Measurements from ENCODE around the gene SLC35E1. TPM values are rescaled to one million over a fixed set of nuclear protein-coding genes. Genes with fewer than 3 reads are reported as not detected.

Gene SLC35E1
- total RNA-seq, 2 experiments from 2014 or later: 57.3 to 57.7 TPM

DNA sequence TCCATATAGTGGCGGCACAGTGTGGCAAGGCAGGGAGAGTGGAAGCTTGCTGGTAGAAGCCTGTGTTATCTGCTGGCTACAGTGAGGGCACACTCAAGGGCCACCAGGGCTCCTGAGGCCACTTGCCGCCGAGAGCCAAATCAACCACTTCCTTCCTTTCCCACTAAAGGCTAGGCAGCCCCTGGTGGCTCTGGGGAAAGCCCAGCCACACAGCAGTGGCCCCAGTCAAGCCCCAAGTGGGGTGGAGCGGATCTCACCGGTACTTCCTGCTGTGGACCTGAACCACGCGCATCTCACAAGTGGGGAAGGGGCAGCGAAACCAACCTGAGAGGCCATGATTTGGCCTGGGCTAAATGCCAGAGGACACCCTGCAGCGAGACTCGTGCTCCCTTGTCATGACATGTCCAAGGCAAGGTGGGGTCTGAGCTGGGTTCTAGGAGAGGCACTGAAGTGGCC is 21.9 kb upstream of the SLC35E1 start:
- ChIA-PET CTCF (interaction anchor here (1.8 kb wide), 1 partner anchor 10 kb away, joined by 6 read pairs; no protein-coding TSS in a partner anchor), POLR2A (interaction anchor here (0.9 to 2.0 kb wide), 5 partner anchors 9 to 52 kb away, joined by 3 to 14 read pairs (median 6); partner anchors contain the start of gene CHERP)
- Mint-ChIP-seq H3K27ac (peak overlapping the region; percentile 90), H3K36me3 (ENCODE audit: low read depth) (peaks cover 7% of the 10 kb centered on the region), H3K4me3 (peak overlapping the region; percentile 60), H3K4me1 (peaks cover 82% of the 10 kb centered on the region), H3K9me3 (no peaks in the 10 kb centered on the region), H3K27me3 (no peaks in the 10 kb centered on the region)
- DNase-seq: peak; percentile 76

DNA sequence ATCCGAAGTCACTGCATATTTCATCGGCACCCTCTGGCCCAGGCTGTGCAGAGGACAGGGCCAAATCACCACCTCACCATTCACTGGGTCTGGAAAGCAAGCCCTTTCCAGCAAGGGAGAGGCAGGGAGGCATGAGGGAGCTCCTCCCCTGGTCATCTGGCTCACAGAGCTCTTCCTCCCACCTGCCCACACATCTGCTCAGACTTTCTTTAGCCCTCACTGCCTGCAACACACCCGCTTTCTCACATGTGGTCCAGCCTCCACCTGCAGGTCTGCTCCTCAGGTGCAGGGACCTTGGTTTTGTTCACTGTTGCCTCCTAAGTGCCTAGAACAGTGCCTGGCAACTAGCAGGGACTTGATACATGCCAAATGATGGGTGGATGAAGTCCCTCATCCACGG is 21.0 kb upstream of the SLC35E1 start:
- POLR2A ChIA-PET: interaction anchor here (0.9 to 2.0 kb wide), 5 partner anchors 8 to 51 kb away, joined by 3 to 14 read pairs (median 6); partner anchors contain the start of gene CHERP
- no peak for DNase-seq
- H3K36me3 Mint-ChIP-seq (ENCODE audit: low read depth): peaks cover 7% of the 10 kb centered on the region
- peaks cover 86% of the 10 kb centered on the region for H3K4me1 Mint-ChIP-seq
- CTCF ChIA-PET: interaction anchor here (1.8 kb wide), 1 partner anchor 9 kb away, joined by 6 read pairs; no protein-coding TSS in a partner anchor
- no peaks in the 10 kb centered on the region for H3K9me3 Mint-ChIP-seq
- H3K27ac Mint-ChIP-seq: no peak overlapping the region
- no peak overlapping the region for H3K4me3 Mint-ChIP-seq
- H3K27me3 Mint-ChIP-seq: no peaks in the 10 kb centered on the region

DNA sequence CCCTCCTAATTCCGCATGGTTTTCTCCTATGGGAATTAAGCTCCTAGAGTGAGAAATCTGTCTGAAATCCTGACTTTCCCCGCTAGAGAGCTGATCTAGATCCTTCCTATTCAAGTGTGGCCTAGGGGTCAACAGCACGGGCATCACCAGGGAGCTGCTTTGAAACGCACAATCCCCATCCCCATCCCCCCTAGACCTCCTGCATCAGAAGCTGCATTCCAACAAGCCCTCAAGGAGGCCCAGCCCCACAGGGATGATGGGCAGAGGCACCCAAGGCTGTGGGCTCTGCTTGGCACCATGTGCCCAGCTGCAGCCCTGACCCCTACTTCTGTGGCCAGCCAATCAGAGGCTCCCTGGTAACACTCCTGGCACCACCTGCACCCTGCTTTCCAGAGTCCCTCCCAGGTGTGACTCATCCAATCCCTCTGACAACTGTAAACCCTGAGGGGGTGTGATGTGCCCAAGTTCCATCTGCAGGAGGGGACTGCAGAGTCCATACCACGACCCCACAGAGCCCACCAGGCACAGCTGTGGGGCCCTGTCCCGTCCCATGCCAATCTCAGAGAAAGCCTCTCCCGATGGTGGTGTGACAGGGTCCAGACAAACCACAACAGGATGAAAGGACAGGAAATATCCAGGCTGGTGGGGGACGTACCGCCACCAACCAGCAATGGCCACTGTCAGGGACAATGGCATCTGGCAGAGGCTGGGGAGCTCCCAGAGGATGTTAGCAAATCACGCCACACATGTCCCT is 19.8 kb upstream of the SLC35E1 start:
- CTCF ChIA-PET: interaction anchor here (1.8 kb wide), 1 partner anchor 8 kb away, joined by 6 read pairs; no protein-coding TSS in a partner anchor
- H3K27me3 Mint-ChIP-seq: no peaks in the 10 kb centered on the region
- H3K27ac Mint-ChIP-seq: no peak overlapping the region
- H3K4me1 Mint-ChIP-seq: peaks cover 92% of the 10 kb centered on the region
- H3K4me3 Mint-ChIP-seq: no peak overlapping the region
- H3K36me3 Mint-ChIP-seq (ENCODE audit: low read depth): peaks cover 2% of the 10 kb centered on the region
- no peaks in the 10 kb centered on the region for H3K9me3 Mint-ChIP-seq
- POLR2A ChIA-PET: interaction anchor here (1.4 to 9.9 kb wide), 2 partner anchors 35 to 49 kb away, joined by 5 to 136 read pairs; partner anchors contain the start of gene MED26
- no peak for DNase-seq

DNA sequence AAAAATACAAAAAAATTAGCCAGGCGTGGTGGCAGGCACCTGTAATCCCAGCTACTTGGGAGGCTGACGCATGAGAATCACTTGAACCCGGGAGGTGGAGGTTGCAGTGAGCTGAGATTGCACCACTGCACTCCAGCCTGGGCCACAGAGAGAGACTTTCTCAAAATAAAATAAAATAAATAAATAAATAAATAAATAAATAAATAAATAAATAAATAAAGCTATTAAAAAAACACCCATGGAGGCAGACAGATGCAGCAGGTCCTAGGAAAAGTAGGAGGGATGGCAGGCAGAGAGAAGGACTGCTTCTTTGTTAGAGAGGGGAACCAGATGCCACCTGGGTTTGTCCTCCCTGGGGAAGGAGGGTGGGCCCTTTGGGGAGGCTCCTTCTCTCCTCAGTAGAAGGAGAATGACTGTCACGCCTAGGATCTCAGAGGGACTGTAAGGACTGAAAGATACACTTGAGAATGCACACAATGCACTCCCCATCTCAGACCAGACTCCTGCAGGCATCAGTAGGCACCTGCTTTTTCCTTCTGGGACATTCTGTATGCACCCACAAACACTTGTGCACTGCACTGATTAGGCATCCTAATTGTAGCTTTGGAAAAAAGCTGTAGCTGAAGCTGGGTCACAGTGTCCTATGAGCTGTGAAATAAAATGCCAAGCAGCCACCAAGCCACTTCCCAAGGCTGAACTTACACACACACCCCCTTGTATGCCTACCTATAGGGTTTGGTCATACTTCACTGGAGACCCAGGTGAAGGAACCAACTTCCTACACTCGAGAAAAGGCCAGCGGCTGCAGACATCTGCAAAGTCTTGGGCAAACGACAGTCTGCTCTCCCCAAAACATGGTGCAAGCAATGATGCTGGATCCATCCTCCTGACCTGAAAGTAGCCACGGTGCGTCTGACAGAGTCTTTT is 18.9 kb upstream of the SLC35E1 start:
- Mint-ChIP-seq H3K4me1 (peaks cover 93% of the 10 kb centered on the region), H3K27ac (no peak overlapping the region), H3K27me3 (no peaks in the 10 kb centered on the region), H3K9me3 (no peaks in the 10 kb centered on the region), H3K36me3 (ENCODE audit: low read depth) (no peaks in the 10 kb centered on the region), H3K4me3 (no peak overlapping the region)
- ChIA-PET CTCF (no interaction called here), POLR2A (interaction anchor here (1.4 to 9.9 kb wide), 2 partner anchors 36 to 48 kb away, joined by 5 to 136 read pairs; partner anchors contain the start of gene MED26)
- DNase-seq: no peak

DNA sequence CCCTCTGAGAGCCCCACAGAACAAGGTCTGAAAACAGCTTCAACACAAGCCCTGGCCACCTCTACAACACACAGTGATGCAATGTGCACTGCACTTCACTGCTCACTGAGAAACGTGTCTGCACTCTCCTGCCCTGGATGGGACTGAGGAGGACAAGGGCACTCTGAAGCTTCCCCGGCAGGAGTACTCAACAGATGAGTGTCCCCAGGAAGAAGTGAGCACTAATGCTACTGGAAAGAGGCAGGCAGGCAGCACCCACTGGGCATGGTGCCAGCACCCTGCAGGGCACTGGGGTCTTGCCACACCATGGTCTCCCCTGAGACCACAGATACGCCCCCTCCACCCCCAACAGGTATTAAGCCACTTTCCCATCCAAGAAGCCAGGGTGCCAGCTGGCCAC is 17.7 kb upstream of the SLC35E1 start:
- ChIA-PET CTCF (no interaction called here), POLR2A (interaction anchor here (0.8 to 9.9 kb wide), 4 partner anchors 13 to 71 kb away, joined by 3 to 136 read pairs (median 4); partner anchors contain the start of genes MED26 and TMEM38A)
- H3K4me3 Mint-ChIP-seq: no peak overlapping the region
- H3K9me3 Mint-ChIP-seq: no peaks in the 10 kb centered on the region
- H3K27ac Mint-ChIP-seq: peak overlapping the region; percentile 44
- peaks cover 4% of the 10 kb centered on the region for H3K36me3 Mint-ChIP-seq (ENCODE audit: low read depth)
- no peak for DNase-seq
- no peaks in the 10 kb centered on the region for H3K27me3 Mint-ChIP-seq
- peaks cover 93% of the 10 kb centered on the region for H3K4me1 Mint-ChIP-seq

DNA sequence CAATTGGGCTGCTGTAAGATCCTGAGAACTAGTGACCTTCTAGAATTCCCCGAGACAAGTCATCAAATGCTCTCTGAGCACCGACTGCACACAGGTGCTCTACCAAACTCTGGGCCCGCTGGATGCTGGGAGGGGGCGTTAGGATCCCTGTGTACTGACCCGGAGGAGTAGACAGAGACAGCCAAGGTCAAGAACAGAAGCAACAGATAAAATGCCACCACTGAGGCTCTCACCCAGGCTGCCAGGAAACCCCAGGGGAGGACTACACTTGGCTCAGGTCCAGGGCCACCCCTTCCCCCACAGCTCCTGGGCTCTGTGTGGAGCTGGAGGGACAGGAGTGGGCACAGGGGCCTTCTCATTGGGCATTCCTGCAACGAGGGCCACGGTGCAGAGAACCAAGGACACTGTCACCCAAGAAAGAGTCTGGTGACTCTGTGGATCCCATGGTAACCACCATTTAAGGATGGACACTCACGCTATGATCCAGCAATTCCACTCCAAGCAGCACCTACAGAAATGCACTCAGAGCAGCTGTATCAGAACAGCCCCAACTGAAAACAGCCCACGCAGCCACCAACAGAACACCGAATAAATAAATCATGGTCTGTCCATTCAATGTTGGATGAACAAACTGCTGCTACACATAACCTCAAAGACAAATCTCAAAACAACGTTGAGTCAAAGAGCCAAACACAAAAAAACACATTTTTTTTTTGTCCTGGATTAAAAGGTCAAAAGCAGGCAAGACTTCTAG is 16.8 kb upstream of the SLC35E1 start:
- POLR2A ChIA-PET: interaction anchor here (0.8 to 9.9 kb wide), 11 partner anchors 10 to 487 kb away, joined by 3 to 136 read pairs (median 6); partner anchors contain the start of genes HAUS8, MED26, MYO9B and SLC35E1
- H3K36me3 Mint-ChIP-seq (ENCODE audit: low read depth): peaks cover 4% of the 10 kb centered on the region
- CTCF ChIA-PET: interaction anchor here (2.3 kb wide), 1 partner anchor 39 kb away, joined by 6 read pairs; the partner anchor contains the start of gene MED26
- no peak for DNase-seq
- H3K27me3 Mint-ChIP-seq: no peaks in the 10 kb centered on the region
- peaks cover 93% of the 10 kb centered on the region for H3K4me1 Mint-ChIP-seq
- peak overlapping the region; percentile 90 for H3K27ac Mint-ChIP-seq
- no peaks in the 10 kb centered on the region for H3K9me3 Mint-ChIP-seq
- H3K4me3 Mint-ChIP-seq: no peak overlapping the region

DNA sequence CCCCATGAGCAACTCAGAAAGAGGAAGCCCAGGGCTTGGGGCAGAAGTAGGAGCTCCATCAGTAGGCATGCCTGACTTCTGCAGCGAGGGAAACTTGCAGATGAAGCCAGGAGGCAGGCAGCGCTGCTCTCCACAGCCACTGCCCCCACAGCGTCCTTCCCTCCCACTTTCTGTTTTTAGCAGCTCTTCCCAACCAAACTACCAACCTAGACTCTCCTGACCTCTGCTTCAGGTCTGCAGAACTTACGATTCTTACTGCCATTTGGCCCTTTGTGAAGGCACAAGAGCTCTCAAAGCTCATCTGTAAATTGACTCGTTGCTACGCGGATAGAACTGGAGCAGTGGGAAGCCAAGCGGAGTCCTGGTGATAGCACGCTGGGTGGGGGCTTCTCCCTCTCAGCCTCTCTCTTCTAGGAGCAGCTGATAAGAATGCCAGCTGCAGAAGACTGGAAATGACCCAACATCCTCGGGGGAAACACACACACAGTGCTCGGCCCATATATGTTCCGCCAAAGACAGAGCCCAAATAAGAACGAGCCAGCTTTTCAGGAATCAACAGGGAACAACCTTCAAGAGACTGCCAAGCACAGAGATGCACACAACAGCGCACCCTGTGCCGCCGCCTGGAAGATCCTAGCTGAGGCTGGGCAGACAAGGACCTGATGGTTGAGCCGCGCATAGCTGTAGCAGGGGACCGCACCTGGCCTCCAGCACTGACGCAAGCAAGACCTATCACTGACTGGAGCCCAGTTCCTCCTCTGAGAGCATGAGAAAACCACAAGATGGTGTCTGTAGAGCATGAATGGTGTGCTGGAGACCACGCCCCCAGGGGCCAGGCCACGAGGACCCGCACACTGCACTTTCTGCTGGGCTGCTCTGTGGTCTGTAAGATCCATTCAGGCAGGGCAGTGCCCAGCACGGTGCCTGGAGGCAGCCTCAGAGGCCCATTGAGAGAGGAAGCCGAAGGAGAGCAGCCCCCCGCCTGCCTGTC is 15.9 kb upstream of the SLC35E1 start:
- H3K27ac Mint-ChIP-seq: peak overlapping the region; percentile 90
- DNase-seq: peak; percentile 70
- peaks cover 4% of the 10 kb centered on the region for H3K36me3 Mint-ChIP-seq (ENCODE audit: low read depth)
- H3K9me3 Mint-ChIP-seq: no peaks in the 10 kb centered on the region
- H3K4me1 Mint-ChIP-seq: peaks cover 93% of the 10 kb centered on the region
- peak overlapping the region; percentile 77 for H3K4me3 Mint-ChIP-seq
- ChIA-PET POLR2A (interaction anchor here (0.8 to 9.9 kb wide), 16 partner anchors 11 to 488 kb away, joined by 3 to 136 read pairs (median 7); partner anchors contain the start of genes HAUS8, MED26, MYO9B and SLC35E1), CTCF (interaction anchor here (0.6 to 2.3 kb wide), 10 partner anchors 8 to 559 kb away, joined by 3 to 7 read pairs (median 3); partner anchors contain the start of genes MED26 and SMIM7)
- no peaks in the 10 kb centered on the region for H3K27me3 Mint-ChIP-seq

DNA sequence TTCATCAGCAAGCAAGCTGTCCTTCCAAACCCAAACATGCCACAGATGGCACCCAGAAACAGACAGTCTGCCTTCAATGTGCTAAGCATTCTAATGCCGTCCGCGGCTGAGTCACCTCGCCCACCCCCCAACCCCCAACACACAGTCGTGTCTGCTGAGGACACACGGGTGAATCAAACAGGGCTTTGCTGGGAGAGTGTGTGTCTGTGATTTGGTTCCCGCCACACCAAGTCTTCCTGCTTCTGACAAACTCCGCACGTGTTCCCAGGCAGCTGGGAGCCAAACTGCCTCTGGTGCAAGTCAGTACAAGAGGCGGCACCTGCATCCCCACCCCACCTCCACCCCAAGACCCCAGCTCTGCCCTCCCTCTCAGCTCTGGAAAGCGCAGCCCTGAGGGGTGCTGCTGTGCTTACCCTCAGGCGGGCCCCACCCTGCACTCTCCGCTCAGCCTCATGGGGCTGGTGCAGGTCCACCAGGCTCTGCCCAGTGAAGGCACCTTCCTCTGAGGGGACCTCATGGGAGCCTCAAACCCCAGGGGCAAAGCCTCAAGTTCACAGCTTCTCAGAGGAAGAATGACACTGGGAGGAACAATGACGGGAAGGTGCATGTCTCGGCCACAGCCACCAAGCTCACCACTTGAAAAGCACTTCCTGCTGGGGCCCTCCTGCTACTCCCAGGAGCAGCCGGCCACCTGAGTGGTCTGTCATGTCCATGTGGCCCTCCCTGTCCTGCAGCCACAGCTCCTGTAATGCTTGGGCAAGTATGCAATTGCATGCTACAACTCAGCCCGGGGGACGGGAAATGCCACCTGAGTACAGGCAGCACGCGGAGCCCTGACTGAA is 15.0 kb upstream of the SLC35E1 start:
- Mint-ChIP-seq H3K4me1 (peaks cover 91% of the 10 kb centered on the region), H3K4me3 (peak overlapping the region; percentile 77), H3K27me3 (no peaks in the 10 kb centered on the region), H3K27ac (peak overlapping the region; percentile 90), H3K36me3 (ENCODE audit: low read depth) (peaks cover 4% of the 10 kb centered on the region), H3K9me3 (no peaks in the 10 kb centered on the region)
- CTCF ChIA-PET: interaction anchor here (0.6 to 2.3 kb wide), 11 partner anchors 9 to 560 kb away, joined by 3 to 7 read pairs (median 3); partner anchors contain the start of genes MED26 and SMIM7
- DNase-seq: peak; percentile 69
- POLR2A ChIA-PET: interaction anchor here (0.8 to 9.9 kb wide), 16 partner anchors 11 to 489 kb away, joined by 3 to 136 read pairs (median 7); partner anchors contain the start of genes HAUS8, MED26, MYO9B and SLC35E1

DNA sequence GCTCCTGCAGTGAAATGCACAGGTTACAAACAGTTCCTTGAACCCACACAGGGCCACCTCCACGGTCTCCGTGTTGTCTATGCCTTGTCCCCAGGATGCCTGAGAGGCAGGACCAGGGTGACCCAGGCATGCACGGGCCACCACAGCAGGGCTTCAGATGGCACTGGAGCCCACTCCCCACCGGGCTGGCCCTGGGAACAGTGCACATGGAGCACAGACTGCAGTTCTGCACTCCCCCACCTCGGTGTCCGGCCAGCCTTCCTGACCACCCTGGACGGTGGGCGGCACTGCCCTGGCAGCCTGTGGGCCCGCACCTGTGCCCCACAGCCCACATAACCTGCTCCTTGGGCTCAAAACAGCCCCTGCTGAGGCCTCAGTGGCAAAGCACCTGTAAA is 14.3 kb upstream of the SLC35E1 start:
- ChIA-PET CTCF (interaction anchor here (1.0 to 1.4 kb wide), 3 partner anchors 14 to 44 kb away, joined by 3 read pairs; no protein-coding TSS in a partner anchor), POLR2A (interaction anchor here (1.3 to 9.9 kb wide), 8 partner anchors 7 to 74 kb away, joined by 4 to 136 read pairs (median 16); partner anchors contain the start of genes MED26, SLC35E1, SMIM7 and TMEM38A)
- Mint-ChIP-seq H3K9me3 (no peaks in the 10 kb centered on the region), H3K4me1 (peaks cover 92% of the 10 kb centered on the region), H3K27ac (peak overlapping the region; percentile 90), H3K36me3 (ENCODE audit: low read depth) (peaks cover 4% of the 10 kb centered on the region), H3K4me3 (peak overlapping the region; percentile 77), H3K27me3 (no peaks in the 10 kb centered on the region)
- DNase-seq: no peak
